NCI-H2029 treated with DMSO at 0.1 percent for 48 hours (cell line): ENCODE data around the gene CACNA1C.

Experiments
- DNase-seq: peaks from one replicate; lab custom pipeline; 2025; lab: John Stamatoyannopoulos, UW

CACNA1C gene

GRCh38 chr12:2052826-2053678, at the start of gene CACNA1C:
TSS of gene CACNA1C (plus strand) at chr12:2052987. CDS start at chr12:2053563, 576 bp downstream.
- peak; percentile 17 for DNase-seq

- DNase-seq: no peak
Observed at GRCh38 chr12:2003676-2004112, 49.1 kb upstream of the CACNA1C start.

GRCh38 chr12:2004113-2004929, 48.5 kb upstream of the CACNA1C start, which contains the start of gene DCP1B:
TSS of gene DCP1B (minus strand) at chr12:2004457. CDS start at chr12:2004431, 26 bp downstream.
- DNase-seq: peak; percentile 83

GRCh38 chr12:2008677-2009076, 44.1 kb upstream of the CACNA1C start:
- no peak for DNase-seq

GRCh38 chr12:2009623-2010022, 43.2 kb upstream of the CACNA1C start:
- DNase-seq: no peak

GRCh38 chr12:2011643-2012607, 40.9 kb upstream of the CACNA1C start:
- peak; percentile 33 for DNase-seq

- no peak for DNase-seq
Observed at GRCh38 chr12:2013086-2013485, 39.7 kb upstream of the CACNA1C start.

- no peak for DNase-seq
Observed at GRCh38 chr12:2013527-2014223, 39.1 kb upstream of the CACNA1C start.

- DNase-seq: no peak
Observed at GRCh38 chr12:2014231-2014630, 38.6 kb upstream of the CACNA1C start.

GRCh38 chr12:2016862-2017545, 35.8 kb upstream of the CACNA1C start:
- DNase-seq: no peak

- DNase-seq: no peak
Observed at GRCh38 chr12:2017546-2018337, 35.0 kb upstream of the CACNA1C start.

- no peak for DNase-seq
Observed at GRCh38 chr12:2018391-2018790, 34.4 kb upstream of the CACNA1C start.

- no peak for DNase-seq
Observed at GRCh38 chr12:2019126-2019525, 33.7 kb upstream of the CACNA1C start.

GRCh38 chr12:2020511-2020910, 32.3 kb upstream of the CACNA1C start:
- no peak for DNase-seq

- no peak for DNase-seq
Observed at GRCh38 chr12:2023365-2023764, 29.4 kb upstream of the CACNA1C start.

GRCh38 chr12:2027351-2027750, 25.4 kb upstream of the CACNA1C start:
- DNase-seq: no peak

- DNase-seq: no peak
Observed at GRCh38 chr12:2029851-2030250, 22.9 kb upstream of the CACNA1C start.

GRCh38 chr12:2032506-2032905, 20.3 kb upstream of the CACNA1C start:
- no peak for DNase-seq

- DNase-seq: peak; percentile 20
Observed at GRCh38 chr12:2034633-2035430, 18.0 kb upstream of the CACNA1C start.
